AML-193 (cell line): ENCODE results near the gene SMG6.
A peak's percentile ranks its signal among the peaks of the same experiment; 100 is the strongest.
"Not testable (repeated sequence)": the region's sequence is repeated elsewhere in the genome, so short reads cannot be mapped to it uniquely, and the experiment has no call there.

ENCODE experiments used
- DNase-seq, 2 experiments: peaks; one replicate each; lab custom pipeline; 2025; lab: John Stamatoyannopoulos, UW

SMG6 gene

DNA sequence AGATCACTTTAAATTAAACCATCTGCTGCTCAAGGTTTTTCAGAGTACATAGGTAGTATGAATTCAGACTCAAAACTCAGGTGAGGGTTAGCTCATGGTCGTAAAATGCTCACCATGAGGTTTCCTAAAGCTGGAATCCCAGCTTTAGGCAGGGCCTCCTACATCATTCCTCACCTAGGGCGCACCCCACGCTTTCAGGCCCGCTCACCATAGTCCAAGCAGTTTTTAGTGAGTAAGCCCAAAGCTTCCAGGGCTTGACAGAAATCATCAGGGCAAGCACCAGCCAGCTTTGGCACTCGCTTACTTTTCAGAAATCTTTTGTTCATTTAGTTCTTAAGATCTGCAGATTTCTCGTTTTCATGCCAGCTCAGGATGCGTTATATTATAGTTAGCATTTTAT lies 158.9 kb downstream of the SMG6 start:
- DNase-seq, result no peak

DNA sequence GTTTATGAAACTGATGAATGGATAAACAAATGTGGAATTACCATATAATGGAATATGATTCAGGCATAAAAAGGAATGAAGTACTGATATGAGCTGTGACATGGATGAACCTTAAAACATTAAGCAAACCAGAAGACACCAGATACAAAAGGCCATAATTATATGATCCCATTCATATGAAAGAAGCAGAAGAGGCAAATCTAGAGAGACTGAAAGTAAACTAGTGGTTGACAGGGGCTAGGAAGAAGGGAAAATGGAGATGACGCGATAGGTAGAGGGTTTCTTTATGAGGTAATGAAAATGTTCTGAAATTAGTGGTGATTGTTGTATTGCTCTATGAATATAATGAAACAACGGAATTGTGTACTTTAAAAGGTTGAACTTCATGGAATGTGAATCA lies 160.3 kb downstream of the SMG6 start:
- no peak for DNase-seq

DNA sequence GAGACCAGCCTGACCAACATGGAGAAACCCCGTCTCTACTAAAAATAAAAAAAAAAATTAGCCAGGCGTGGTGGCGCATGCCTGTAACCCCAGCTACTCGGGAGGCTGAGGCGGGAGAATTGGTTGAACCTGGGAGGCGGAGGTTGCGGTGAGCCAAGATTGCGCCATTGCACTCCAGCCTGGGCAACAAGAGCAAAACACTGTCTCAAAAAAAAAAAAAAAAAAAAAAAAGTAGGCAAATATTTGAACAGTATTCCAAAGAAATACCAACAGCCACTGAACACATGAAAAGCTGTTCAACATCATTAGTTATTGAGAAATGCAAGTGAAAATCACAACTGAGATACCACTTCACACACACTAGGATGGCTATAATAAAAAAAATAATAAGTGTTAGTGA lies 160.9 kb downstream of the SMG6 start:
- not testable (repeated sequence) for DNase-seq

DNA sequence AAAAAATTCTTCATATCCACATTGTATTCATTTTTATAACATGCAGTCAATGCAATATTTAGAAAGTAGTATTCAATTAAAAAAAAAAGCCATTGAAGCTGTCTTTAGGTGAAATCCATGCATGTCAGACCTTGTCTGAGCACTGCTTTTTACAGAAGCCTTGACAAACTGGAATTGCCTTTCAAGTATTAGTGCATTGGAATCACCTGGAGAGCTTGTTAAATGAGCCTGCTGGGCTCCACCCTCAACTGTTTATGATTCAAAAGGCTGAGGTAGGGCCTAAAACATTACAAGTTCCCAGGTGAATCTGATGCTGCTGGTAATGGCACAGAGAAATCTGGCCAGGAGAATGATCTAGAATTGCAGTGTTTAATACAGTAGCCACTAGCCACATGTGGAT lies 162.9 kb downstream of the SMG6 start:
- no peak for DNase-seq

DNA sequence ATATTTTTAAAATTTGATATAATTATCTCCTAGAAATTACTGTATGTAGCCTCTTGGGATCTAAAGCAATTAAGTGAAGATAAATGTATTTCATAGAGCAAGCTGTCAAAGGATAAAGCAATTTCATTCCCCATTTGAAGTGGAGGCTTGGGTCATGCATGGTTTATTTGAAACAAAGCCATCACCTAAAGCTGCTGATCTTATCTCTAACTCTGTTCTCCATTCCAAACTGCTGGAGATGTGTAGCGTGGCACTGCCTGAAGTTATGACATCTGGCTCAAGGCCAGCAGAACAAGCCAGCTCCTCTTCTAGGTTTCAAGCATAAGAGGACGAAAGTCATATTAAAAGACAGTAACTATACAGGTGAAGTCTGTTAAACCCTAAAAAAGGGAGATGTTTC lies 164.8 kb downstream of the SMG6 start:
- peak in 1 of 2 experiments; percentile 12 for DNase-seq

DNA sequence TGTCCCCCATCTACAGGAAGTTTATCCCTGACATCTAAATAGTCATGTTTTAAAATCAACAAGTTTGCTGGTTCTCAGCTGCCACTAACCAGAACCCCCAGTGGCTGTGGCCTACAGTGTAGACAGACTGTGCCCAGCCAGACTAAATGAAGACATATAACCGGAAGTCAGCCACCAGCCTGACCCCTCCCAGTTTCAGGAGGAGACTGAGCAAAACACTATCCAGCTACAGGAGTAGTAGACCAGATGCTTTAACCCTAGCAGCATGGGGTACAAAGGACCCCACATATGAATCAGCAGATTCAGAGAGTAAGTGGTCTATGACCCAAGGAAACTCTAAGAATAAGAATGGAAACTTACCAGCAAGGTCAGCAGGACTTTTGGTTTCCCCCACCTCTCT lies 165.3 kb downstream of the SMG6 start:
- peak in 1 of 2 experiments; percentile 2 for DNase-seq

DNA sequence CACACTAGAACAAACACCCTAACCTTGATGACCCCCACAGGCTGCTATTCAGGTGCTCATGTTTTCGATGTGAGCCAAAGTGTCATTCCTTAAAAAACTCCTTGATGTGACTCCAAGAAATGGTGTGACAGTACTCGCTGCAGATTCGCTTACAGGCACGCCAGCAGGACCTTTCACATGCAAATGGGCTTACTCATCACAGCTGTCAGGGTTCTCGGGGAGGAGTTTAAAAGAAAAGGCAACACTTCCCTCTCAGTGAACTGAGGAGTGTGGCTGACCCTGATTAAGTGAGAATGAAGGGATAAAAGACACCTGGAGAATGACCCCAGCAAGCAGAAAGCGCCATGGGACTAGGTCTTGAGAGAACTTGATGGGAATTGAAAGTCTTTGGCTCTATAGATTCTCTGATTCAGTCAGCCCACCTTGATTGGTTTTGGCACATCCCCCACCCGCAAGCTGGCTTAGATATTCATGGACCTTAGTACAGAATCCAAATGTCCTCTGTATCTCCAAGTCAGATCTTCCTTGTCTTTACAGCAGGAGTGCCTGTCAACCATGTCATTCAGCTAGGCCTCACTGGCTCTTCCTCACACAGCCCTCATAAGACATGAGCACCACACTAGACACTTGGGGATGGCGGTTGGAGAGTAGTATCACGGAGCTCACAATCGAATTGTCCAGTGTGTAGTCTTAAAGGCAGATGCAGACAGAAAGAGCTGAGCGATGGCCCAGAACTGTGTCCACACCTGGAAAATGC lies 166.1 kb downstream of the SMG6 start:
- DNase-seq, result no peak

DNA sequence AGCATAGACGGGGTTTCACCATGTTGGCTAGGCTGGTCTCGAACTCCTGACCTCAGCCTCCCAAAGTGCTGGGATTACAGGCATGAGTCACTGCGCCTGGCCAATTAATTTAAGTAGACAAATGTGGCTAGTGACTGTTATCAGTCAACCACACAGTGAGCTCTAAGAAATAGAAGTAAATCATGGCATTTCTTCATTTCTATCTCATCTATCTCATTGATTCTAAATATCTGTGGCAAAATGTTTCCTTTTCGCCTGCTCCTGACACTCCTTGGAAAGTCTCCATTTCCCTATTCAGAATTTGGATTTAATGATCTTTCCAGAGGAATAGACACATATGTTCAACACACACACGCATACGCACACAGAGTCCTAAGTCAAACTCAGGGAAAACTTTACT lies 167.3 kb downstream of the SMG6 start:
- no peak for DNase-seq

DNA sequence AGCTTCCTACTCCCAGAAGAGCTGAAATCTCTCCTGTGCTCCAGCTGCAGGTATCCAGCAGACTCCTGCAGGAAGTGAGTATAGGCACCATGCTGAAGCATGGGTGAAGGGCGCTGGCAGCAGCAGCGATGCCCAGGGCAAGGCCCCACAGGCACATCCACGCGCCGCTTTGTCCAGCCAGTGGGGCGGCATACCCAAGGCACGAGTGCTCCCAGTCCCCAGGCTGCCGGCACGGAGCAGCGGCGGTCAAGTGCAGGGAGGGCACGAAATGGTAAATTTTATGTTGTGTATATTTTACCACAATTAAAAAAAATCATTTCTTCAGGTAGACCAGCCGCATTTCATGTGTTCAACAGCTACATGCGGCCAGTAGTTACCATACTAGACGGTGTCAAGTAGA lies 175.6 kb downstream of the SMG6 start:
- DNase-seq, result no peak

DNA sequence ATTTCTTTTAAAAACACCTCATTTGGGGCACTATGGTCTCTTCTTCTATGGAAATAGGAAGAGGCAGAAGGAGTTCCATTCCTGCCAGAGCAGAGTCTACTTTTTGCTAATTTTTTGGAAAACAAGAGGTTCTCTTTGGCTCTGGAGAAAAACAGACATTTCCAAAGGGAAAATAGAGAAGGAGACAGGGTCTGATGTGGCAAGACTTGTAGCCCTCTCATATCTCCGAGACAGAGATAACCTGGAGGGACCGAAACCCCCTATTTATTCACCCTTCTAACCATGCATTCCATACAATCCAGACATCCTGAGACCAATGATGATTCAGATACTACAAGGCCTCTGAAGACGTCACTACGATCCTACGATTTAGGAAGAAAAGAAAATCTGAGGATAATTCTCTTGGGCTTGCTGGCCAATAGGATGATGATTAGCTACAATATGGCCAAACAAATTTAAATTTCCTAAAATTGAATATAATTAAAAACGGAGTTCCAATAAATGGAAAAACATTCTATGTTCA lies 178.5 kb downstream of the SMG6 start:
- DNase-seq, result no peak

DNA sequence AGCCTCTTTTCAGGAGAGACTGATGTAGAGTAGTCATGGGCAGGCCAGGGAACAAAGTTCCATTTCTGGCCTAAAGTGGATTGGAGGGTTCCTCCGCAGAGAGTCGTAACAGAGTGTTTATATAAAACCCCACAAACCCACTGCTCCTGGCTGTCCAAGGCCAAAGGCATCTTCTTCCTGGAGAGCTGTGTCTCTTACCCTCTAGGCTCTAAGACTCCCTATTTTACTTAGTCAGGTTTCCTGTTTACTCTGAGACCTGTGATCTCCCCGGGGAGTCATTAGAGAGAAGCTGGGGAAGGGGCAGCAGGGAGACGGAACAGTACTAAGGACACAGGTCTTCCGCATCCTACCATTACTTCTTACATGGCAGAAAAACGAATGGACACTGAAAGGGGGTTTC lies 179.2 kb downstream of the SMG6 start:
- DNase-seq, result no peak

DNA sequence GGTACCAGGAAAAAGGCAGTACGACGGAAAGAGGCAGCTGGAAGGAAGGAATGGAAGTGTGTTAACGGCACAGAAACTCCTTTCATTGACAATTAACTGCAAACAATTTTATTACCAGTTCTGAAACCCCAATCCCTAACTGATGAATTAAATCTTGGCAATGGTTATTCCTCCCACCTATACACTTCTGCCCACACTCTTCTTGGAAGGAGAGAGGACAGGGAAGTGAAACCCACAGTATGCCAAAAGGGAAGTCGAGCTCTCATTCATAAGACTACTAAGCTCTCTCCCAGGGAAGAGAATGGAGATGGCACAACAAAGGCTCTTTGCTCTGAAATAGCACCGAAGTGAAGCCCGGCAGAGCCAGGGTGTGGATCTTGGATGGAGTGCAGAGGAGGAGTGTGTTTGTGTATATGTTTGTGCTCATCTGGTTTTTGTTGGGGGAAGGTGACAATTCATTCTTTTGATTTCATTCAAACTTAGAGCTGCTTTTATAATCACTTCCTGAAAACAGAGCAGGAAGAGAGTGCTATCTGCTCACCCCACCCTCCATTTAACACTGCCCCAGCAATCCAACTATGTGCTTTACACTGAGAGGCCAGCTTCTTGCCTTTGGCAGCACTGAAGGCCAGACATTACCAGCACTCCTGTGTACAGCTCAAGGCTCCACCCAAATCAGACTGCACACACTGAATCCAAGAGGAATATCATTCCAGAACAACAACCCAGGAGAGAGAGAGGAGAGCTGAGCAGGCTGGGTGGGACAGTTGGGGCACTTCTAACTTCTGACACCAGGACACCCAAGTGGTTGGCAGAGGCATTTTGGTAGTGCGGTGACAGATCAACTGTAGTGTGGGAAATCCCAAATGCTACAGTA lies 180.0 kb downstream of the SMG6 start:
- peak in 1 of 2 experiments; percentile 7 for DNase-seq

DNA sequence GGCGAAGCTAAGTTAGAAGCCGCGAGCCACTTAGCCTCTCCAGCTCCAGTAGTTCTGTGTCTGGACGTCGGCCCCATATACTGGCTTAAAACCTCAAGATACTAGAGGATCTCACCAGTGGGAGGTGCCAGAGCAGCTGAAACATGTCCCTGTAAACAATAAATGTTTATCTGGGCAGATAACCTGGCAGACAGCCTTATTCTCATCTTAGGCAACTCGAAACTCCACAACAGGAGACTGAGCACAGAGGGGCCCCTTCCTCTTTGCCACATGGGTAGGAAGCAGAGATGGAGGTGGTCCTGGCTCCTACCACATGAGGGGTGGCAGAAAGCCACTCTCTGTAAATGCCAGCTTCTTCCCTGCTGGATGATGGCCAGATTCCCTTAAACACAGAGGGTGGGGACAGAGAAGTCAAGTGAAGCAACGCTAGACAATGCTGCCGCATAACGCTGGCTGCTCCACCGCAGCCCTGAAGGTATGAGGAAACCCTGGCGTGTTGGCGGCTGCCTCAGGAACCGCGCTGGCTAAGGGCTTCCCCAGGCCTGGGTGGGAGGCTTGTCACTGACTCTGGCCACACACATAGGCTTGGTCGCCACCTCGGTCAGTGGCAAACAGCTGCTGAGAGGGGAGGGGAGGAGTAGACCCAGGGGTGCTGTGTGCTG lies 180.8 kb downstream of the SMG6 start:
- DNase-seq, result peak; percentile 11 to 22

DNA sequence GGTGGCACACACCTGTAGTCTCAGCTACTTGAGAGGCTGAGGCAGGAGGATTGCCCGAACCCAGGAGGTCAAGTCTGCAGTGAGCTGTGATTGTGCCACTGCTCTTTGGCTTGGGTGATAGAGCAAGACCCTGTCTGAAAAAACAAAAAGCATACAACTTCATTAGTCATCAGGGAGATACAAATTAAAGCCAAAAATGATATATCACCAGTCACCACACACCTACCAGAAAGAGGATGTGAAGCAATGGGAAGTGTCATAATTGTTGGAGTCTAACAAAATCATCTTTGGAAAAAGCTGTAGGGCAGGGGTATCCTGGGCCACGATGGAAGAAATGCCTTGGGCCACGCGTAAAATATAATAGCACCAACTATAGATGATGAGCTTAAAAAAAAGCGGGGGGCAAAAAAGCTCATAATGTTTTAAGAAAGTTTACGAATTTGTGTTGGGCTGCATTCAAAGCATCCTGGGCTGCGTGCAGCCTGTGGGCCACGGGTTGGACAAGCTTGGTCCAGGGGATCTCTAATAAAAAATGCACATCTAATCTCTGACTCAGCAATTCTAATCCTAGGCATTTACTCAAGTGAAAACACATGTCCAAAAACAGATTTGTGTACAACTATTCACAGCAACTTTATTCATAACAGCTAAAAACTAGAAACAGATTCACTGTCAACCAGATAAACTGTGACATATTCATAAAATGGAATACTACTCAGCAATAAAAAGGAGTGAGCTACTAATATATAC lies 182.8 kb downstream of the SMG6 start:
- peak; percentile 38 to 53 for DNase-seq

DNA sequence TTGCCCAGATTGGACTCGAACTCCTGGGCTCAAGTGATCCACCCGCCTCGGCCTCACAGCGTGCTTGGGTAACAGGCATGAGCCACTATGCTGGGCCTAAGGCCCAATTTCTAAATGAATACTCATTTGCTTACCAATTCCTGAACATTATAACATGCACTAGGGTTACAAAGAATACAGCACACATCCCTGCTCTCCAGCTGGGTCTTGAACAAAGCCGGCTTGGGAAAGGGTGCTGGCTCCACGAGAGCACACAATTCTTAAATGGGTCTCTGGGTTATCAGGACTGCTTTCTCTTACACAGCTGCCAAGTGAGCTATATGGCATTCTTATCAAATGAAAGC lies 190.3 kb downstream of the SMG6 start:
- no peak for DNase-seq

DNA sequence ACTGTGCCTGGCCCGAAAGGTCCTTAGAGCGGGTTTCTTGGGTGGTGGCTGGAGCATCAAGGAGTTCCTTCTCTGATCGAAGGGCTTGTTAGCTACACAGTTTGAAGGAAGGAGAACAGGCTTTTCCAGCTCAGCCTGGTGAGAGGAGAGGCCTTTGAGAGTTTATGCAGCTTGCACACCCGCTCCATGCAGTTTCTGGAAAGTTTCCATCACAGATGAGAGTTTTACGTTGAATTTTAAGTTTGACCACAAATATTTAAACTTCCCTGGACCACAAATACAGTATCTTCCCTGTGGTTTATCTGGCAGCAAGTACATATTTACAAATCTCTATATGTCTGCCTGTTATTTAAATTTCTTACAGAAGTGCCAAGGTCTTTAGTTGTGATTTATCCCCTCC lies 191.9 kb downstream of the SMG6 start:
- no peak for DNase-seq

DNA sequence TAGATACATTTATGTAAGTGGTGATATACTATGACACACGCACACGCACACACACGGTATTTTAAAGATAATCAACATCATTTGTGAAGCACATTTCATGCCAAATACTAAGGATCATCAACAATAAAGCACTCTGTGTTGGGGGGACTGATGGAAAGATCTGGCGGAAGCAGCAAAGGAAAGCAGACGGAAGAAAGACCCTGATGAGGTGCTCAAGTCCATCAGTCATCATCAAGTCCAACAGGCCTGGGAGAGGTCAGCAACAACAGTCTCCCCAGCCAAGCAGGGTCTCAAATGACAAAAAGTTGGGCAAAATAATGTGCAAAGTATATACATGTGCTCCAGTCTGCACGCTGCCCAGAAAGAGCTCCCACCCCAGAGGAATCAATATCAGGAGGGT lies 193.1 kb downstream of the SMG6 start:
- DNase-seq, result no peak

DNA sequence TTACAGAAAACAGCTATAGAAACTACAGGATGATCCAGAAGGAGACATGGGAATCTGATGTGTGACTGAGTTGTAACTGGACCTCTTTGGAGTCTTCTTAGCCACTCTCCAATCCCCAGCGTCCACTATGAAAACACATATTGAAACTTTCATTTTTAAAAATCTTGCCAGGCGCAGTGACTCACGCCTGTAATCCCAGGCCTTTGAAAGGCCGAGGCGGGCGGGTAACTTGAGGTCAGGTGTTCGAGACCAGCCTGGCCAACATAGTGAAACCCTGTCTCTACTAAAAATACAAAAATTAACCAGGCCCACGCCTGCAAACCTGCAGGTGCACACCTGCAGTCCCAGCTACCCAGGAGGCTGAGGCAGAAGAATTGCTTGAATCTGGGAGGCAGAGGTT lies 195.4 kb downstream of the SMG6 start:
- no peak for DNase-seq

DNA sequence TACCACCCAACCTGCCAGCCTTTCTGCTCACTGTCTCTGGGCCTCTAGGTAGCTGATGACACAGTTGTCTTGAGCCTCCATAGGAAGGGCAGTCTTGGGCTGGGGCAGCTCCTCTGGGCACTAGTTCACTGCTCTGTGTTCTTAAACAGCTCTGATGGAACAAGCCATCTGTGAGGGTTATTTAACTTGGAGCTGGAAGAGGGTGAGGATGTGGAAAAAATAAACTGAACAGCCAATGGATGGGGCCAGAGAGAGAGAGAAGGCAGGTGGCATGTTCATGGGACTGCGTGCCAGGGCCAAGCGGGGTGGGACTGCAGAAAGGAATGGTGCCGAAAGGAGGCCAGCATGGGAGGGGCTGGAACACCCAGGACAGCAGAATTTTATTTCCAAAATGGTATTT lies 196.1 kb downstream of the SMG6 start:
- no peak for DNase-seq

DNA sequence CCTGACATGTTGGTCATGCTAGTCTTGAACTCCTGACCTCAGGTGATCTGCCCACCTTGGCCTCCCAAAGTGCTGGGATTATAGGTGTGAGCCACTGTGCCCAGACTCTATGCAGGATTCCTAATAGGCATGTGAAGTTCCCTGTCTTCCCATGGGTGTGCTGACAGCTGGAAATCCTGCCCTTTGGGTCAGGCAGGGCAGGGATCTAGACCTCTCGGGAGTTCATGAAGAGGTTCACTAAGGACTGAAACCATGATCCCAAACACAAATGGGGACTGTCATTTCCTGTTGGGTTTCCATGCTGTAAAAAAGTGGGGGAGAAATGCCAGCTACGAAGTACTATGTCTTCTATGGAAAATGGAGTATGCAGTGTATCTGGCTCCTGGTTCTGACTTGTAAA lies 196.5 kb downstream of the SMG6 start:
- no peak for DNase-seq

DNA sequence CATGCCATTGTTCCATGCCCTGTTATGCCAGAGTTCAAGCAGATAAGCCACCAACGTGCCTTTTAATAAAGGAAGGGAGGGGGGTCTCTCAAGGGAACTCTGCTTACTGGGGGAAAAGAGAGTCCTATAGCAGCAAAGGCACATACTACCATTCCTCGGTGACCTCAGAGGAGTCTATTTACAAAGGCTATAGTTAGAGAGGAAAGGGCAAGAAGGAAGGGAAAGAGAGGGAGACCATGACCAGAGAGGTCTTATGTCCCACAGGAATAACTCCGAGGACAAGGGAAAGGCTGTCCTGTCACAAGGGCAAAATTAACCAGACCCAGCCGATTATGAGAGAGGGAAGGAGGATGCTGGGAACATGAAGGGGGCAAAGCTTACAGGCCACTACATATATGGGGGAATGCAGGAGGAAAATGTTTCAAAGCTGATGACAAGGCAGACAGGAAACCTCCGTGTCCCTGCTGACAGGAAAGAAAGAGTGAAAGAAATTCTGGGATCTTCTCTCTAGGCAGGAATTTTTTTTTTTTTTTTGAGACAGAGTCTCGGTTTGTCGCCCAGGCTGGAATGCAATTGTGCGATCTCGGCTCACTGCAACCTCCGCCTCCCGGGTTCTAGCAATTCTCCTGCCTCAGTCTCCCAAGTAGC lies 197.2 kb downstream of the SMG6 start:
- no peak for DNase-seq

DNA sequence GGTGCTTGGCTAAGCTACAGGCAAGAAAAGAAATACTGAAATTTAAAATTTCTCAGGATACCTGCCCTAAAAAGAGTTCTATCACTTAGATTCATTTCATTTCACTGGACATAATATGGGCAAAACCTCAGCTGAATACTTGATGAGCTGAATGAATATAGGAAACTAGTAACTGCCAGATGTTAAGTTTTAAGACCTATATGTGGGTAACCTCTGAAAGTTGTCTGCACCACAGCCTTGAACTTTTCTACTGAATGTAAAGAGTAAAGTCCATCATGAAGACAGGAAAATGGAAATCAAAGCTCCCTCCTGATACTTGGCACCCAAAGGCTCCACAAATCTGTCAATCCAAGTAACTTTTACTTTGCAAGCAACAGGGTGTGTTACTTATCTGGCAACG lies 197.9 kb downstream of the SMG6 start:
- no peak for DNase-seq
